HG02840 (cell line): ENCODE data around the gene RTF2.
"Not testable (repeated sequence)": the region's sequence is repeated elsewhere in the genome, so short reads cannot be mapped to it uniquely, and the experiment has no call there.

ENCODE experiments used
- ATAC-seq: cut with Tn5 transposase; IDR thresholded peaks from one replicate; pipeline ENCODE4 v1.9.1; 2021; ENCODE audit warnings: mild to moderate bottlenecking, moderate library complexity, moderate number of reproducible peaks; ENCODE audit not compliant: unreplicated experiment, low FRiP score

The RTF2 gene

DNA sequence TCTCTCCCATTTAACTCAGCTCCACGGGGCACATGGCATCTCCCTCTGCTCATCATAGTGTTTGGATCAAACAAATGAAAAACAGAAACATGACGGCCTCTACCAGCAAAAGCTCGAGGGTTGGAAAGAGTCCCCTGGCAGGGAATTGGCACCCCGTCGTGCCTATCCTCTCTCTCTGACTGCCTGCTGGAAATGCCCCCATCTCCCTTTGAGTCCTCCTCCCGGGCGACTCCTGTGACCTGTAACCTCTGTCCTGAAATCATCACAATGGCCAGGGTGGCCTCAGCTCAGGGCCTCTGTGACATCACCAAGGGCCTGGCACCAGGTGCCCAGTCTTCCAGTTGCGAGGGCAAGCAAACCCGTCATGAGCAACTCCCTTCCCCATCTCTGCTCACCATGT is 64.5 kb downstream of the RTF2 start, which contains the start of gene FAM209B:
Gene FAM209B, plus strand, starts transcription at position 301 of the 400 bp plus-strand sequence. Its CDS starts 96 bp downstream, at position 397.
- ATAC-seq = not testable (repeated sequence)

GRCh38 chr20:56537997-56538396 is 69.6 kb downstream of the RTF2 start:
- ATAC-seq = no peak

DNA sequence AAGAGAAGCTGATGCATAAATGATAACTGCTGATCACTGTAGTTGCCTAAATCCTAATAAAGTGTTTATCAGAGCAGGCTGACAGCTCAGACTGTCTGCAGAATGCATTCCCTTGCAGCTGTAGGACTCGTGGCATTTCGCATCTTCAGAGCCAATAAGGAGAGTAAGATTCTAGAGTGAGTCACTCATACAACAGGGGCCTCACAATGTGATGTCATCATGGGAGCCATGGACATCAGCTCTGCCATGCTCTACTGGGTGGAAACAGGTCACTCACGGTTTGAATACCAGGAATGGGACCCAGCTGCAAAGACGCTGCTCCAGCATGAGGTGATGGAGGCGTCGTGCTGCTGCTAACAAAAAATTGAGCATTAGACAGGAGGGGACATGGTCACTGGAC is 72.0 kb downstream of the RTF2 start:
- no peak for ATAC-seq

DNA sequence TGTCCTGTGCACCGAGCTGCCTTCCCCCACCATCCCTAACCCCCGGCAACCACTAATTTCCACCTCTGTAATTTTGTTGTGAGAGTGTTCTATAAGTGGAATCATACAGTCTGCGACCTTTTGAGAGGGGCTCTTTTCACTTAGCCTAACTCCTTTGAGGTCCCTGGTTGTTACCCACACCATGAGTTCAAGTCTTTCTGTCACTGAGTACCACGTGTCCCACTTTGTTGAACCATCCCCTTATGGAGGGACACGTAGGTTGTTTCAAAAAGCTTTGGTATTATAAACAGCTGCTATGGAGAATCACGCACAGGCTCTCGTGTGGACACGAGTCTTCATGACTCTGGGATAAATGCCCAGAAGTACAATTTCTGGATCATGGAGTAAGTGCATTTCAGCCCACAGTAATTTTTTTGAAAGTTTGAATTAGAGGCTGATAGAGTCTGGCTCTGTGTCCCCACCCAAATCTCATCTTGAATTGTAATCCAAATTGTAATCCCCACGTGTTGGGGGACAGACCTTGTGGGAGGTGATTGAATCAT is 74.1 kb downstream of the RTF2 start:
- no peak for ATAC-seq

- no peak for ATAC-seq
Measured at GRCh38 chr20:56551571-56551970, 83.1 kb downstream of the RTF2 start.

DNA sequence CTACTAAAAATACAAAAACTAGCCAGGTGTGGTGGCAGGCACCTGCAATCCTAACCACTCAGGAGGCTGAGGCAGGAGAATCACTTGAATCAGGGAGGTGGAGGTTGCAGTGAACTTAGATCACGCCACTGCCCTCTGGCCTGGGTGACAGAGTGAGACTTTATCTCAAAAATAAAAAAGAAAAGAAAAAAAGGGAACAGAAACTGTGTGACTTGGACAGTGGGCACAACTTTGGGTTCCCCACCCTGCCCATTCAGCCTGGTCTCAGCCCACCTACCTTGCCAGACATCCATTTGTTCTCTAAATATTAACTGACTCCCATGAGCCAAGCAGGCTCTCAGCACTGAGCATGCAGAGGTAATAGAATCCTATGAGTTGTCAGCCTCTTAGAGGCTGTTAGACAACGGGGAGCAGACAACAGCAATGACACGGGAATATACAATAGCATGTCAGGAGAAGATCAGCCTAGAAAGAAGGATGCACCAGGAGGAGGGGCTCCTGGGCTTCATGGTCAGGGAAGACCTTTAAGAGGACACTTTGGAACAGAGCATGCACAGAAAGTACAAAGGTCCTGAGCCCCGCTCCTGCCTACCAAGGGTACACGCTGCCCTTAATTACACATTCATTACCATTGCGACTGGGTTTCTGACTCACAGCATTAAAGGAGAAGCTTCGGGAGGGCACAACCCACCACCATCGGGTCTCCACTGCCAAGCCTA is 84.6 kb downstream of the RTF2 start:
- no peak for ATAC-seq

DNA sequence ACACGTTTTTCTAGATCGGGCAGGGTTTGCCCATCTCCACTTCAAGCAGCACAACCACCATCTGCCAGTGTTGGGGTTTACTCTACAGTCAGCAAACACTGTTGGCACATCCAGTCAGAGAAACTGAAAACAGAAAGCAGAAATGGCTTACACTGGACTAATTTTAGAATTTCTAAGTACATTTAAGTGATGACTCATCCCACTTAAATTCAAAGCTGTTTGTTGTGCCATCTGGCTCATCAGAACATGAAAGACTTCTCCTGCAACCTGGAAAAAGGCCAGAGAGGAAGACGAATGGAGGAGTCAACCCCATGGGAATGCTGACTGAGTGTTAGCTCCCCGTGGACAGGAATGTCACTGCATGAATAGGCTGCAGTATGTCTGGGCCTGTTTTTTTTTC is 86.4 kb downstream of the RTF2 start:
- peak; percentile 75 for ATAC-seq

DNA sequence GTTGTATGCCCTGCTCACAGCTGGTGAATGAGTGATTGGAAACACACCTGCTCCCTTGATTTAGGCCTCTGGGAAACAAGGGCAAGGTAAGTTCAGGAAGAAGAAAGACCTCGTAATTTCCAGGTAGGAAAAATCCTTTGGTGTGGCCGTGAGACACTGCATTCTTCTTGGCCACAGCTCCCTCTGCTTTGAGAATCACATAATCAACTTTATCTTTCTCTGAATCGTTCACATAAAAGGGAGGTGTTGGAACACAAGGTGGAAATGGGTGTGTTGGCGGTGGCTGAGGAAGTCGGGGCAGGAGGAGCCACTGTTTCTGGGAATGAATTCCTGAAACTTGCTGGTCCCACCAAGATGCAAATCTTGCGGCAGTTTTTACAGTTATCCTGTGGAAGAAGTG is 90.5 kb downstream of the RTF2 start:
- ATAC-seq = no peak

DNA sequence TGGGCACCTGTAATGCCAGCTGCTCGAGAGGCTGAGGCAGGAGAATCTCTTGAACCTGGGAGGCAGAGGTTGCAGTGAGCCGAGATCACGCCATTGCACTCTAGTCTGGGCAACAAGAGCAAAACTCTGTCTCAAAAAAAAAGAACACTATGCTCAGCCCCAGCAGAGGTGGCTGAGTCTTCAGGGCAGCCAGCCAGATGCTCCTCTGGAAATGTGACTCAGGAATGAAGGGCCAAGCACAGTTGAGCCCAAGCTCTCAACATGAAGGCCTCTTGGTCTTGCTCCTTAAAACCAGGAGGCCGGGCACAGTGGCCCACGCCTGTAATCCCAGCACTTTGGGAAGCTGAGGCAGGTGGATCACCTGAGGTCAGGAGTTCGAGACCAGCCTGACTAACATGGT is 96.1 kb downstream of the RTF2 start:
- ATAC-seq = not testable (repeated sequence)

GRCh38 chr20:56565511-56565910 is 97.1 kb downstream of the RTF2 start:
- no peak for ATAC-seq

DNA sequence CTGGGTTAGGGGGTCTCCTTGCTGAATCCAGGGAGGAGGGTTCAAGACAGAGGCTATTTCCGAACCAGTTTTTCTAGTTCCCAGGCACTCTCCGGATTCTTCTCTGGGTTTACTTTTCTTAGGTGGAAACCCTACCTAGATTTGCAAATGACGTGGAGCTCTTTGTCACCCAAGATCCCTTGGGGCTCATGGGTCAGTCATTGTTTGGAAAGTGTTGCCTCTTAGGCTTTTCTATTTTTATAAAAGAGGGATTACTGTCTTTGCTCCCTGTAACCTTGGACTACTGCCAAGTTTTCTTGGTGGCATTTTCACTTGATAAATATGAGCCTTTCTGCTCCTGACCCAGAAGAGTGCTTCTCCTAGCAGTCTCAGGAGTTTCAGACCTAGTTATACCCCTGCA is 98.2 kb downstream of the RTF2 start:
- no peak for ATAC-seq
